Mesenchymal stem cell (in vitro differentiated cells and primary cell): Measurements from ENCODE around the gene ABCC6.
"Not testable (repeated sequence)": the region's sequence is repeated elsewhere in the genome, so short reads cannot be mapped to it uniquely, and the experiment has no call there.

Experiments
- DNase-seq: peaks from one replicate; pipeline ENCODE4 v3.0.0-alpha.2; 2013
- H2AFZ ChIP-seq: one replicate; pipeline ENCODE4 v1.6.1; 2013; ENCODE audit warnings: low read depth, mild to moderate bottlenecking, control low read depth, inconsistent platforms, low read length, moderate library complexity
- H2AK5ac ChIP-seq: 2 replicates; pipeline ENCODE4 v1.6.1; 2013; ENCODE audit warnings: low read length, moderate library complexity, mild to moderate bottlenecking, inconsistent platforms; ENCODE audit not compliant: severe bottlenecking
- H2BK120ac ChIP-seq: one replicate; pipeline ENCODE4 v1.6.1; 2013; ENCODE audit warnings: low read depth, mild to moderate bottlenecking, inconsistent platforms, low read length, moderate library complexity
- H2BK12ac ChIP-seq, 2 experiments: one replicate each; pipeline ENCODE4 v1.6.1; 2013; ENCODE audit warnings: inconsistent platforms in 2 of 2, low read length in 2 of 2, mild to moderate bottlenecking in 2 of 2, moderate library complexity in 2 of 2, control low read depth in 1 of 2
- H2BK15ac ChIP-seq: one replicate; pipeline ENCODE4 v1.6.1; 2013; ENCODE audit warnings: mild to moderate bottlenecking, low read depth, inconsistent platforms; ENCODE audit not compliant: poor library complexity, severe bottlenecking
- H2BK5ac ChIP-seq: 2 replicates; pipeline ENCODE4 v1.6.1; 2013; ENCODE audit warnings: low read depth, mild to moderate bottlenecking, low read length, control low read depth, inconsistent platforms; ENCODE audit not compliant: poor library complexity, severe bottlenecking
- H3K14ac ChIP-seq, 2 experiments: one replicate each; pipeline ENCODE4 v1.6.1; 2013; ENCODE audit warnings: inconsistent platforms in 2 of 2, low read length in 2 of 2, control low read depth in 1 of 2, mild to moderate bottlenecking in 1 of 2, moderate library complexity in 1 of 2
- H3K18ac ChIP-seq, 2 experiments: one replicate each; pipeline ENCODE4 v1.6.1; 2013; ENCODE audit warnings: inconsistent platforms in 2 of 2, low read length in 2 of 2, control low read depth in 1 of 2, low read depth in 1 of 2, mild to moderate bottlenecking in 1 of 2
- H3K23ac ChIP-seq, 2 experiments: one replicate each; pipeline ENCODE4 v1.6.1; 2013; ENCODE audit warnings: inconsistent platforms in 2 of 2, low read length in 2 of 2, mild to moderate bottlenecking in 2 of 2, moderate library complexity in 2 of 2, control low read depth in 1 of 2
- H3K27ac ChIP-seq: 2 replicates; pipeline ENCODE4 v1.5.1; 2013; ENCODE audit warnings: mild to moderate bottlenecking, moderate library complexity, low read length, control low read depth, inconsistent platforms; ENCODE audit not compliant: poor library complexity, severe bottlenecking
- H3K27me3 ChIP-seq, 2 experiments: 2 replicates each; pipeline versions ENCODE4 v1.6.1 to v1.7.0; 2013; ENCODE audit warnings: low read length in 2 of 2, mild to moderate bottlenecking in 2 of 2, moderate library complexity in 2 of 2, control low read depth in 1 of 2, inconsistent platforms in 1 of 2; ENCODE audit not compliant: control insufficient read depth in 1 of 2, insufficient read depth in 1 of 2
- H3K36me3 ChIP-seq, 2 experiments: 2 replicates each; pipeline versions ENCODE4 v1.6.1 to v1.7.0; 2013; ENCODE audit warnings: low read length in 2 of 2, control low read depth in 1 of 2, inconsistent platforms in 1 of 2, low read depth in 1 of 2, mild to moderate bottlenecking in 1 of 2; ENCODE audit not compliant: insufficient read depth in 2 of 2, control insufficient read depth in 1 of 2
- H3K4ac ChIP-seq, 2 experiments: one replicate each; pipeline ENCODE4 v1.6.1; 2013; ENCODE audit warnings: inconsistent platforms in 2 of 2, low read length in 2 of 2, mild to moderate bottlenecking in 2 of 2, moderate library complexity in 2 of 2, control low read depth in 1 of 2, low read depth in 1 of 2
- H3K4me1 ChIP-seq: 2 replicates; pipeline ENCODE4 v1.6.1; 2013; ENCODE audit warnings: low read depth, low read length, control low read depth; ENCODE audit not compliant: control insufficient read depth, insufficient read depth
- H3K4me2 ChIP-seq: 2 replicates; pipeline ENCODE4 v1.6.1; 2013; ENCODE audit warnings: low read length, mild to moderate bottlenecking, inconsistent platforms; ENCODE audit not compliant: poor library complexity, severe bottlenecking
- H3K4me3 ChIP-seq, 2 experiments: 2 replicates each; pipeline versions ENCODE4 v1.5.1 to v1.7.0; 2013; ENCODE audit warnings: low read length in 2 of 2, mild to moderate bottlenecking in 2 of 2, control low read depth in 1 of 2, low read depth in 1 of 2; ENCODE audit not compliant: insufficient read depth in 1 of 2
- H3K79me1 ChIP-seq: replicated peaks from 2 replicates; pipeline ENCODE4 v1.6.1; 2013; ENCODE audit warnings: mild to moderate bottlenecking, control low read depth, low read length, inconsistent platforms; ENCODE audit not compliant: poor library complexity, severe bottlenecking
- H3K9ac ChIP-seq: 2 replicates; pipeline ENCODE4 v1.7.0; 2013; ENCODE audit warnings: mild to moderate bottlenecking, low read length, moderate library complexity
- H3K9me3 ChIP-seq: 2 replicates; pipeline ENCODE4 v1.7.0; 2013; ENCODE audit warnings: mild to moderate bottlenecking, low read length; ENCODE audit not compliant: control insufficient read depth
- H4K8ac ChIP-seq: one replicate; pipeline ENCODE4 v1.6.1; 2013; ENCODE audit warnings: inconsistent platforms, mild to moderate bottlenecking, low read length, moderate library complexity
- H4K91ac ChIP-seq: one replicate; pipeline ENCODE4 v1.6.1; 2013; ENCODE audit warnings: mild to moderate bottlenecking, low read length, inconsistent platforms
- WGBS: methylation state at CpG from one replicate; pipeline ENCODE4 v1.1.7; 2013; ENCODE audit warnings: mixed read lengths; 5-methylcytosine and 5-hydroxymethylcytosine counted together

Gene ABCC6

DNA sequence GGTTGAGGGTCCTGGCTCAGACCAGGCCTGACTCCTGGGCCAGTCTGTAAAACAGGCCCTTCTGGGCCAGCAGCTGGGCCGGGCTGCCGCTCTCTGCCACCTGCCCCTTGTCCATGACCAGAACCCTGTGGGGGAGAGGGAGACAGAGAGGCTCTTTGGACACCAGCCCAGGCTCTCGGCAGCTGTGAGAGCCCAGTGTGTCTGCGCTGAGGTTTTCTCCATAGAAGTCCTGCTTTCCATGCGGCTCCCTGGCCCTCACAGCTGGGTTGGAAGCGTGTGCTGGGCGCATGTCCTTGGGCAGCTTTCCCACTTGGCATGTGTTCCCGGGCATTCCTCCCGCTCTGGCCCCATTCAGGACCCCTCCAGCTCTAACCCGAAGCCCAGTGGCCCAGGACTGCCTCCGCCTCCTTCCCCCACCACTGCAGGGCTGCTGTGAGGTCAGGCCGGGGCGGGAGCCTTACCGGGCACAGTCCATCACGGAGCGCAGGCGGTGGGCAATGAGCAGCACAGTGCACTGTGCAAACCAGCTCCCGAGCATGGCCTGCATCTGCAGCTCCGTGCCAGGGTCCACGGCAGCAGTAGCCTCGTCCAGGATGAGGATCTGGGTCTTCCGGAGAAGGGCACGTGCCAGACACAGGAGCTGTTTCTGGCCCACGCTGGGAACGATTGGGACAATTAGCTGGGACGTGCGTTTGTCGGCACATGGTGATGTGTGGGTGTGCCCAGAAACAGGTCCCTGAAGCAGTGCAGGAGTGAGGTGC is 73.0 kb downstream of the ABCC6 start:
- Histone ChIP-seq H2BK15ac (no peak overlapping the region), H3K27ac (no peak overlapping the region), H3K9ac (no peak overlapping the region), H3K4me1 (peaks cover 27% of the 10 kb centered on the region), H3K36me3 (peaks cover 22 to 25% of the 10 kb centered on the region in 2 experiments), H3K23ac (no peak overlapping the region), H3K79me1 (no peaks in the 10 kb centered on the region), H2BK12ac (no peak overlapping the region), H3K4me3 (peak overlapping the region in 1 of 2 experiments; percentile 36), H4K91ac (no peak overlapping the region), H3K27me3 (peaks cover 4 to 6% of the 10 kb centered on the region in 2 experiments), H2BK5ac (no peak overlapping the region), H3K14ac (no peak overlapping the region), H4K8ac (peak overlapping the region; percentile 27), H2AK5ac (peak overlapping the region; percentile 54), H3K4me2 (no peak overlapping the region), H2BK120ac (no peak overlapping the region), H3K18ac (no peak overlapping the region), H3K4ac (no peak overlapping the region), H2AFZ (no peak overlapping the region), H3K9me3 (no peaks in the 10 kb centered on the region)
- DNase-seq, result no peak
- WGBS, result 94% methylated on average over 28 of the region's 28 CpGs

DNA sequence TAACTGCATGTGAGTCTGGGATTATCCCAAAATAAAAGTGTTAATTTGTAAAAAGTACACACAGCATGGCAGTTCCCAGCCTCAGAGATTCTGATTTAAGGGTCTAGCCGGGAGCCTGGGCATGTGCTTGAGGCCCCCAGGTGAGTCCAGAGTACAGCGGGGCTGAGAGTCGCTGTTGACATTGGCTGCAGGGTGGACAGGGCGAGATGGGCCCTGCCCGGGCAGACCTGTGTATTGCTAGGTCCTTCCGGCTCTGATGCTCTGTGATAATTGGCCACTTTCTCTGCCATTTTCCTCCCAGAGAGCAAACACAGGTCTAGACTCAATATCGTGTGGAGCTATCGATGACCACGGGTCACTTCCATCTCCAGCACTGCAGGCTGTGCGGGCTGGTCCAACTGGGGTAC is 73.6 kb downstream of the ABCC6 start:
- Histone ChIP-seq H3K4me1 (peaks cover 27% of the 10 kb centered on the region), H2BK12ac (no peak overlapping the region), H3K27me3 (peaks cover under 1 to 3% of the 10 kb centered on the region in 2 experiments), H4K8ac (no peak overlapping the region), H3K18ac (no peak overlapping the region), H2AFZ (no peak overlapping the region), H3K14ac (no peak overlapping the region), H2BK15ac (no peak overlapping the region), H3K79me1 (no peaks in the 10 kb centered on the region), H2BK5ac (no peak overlapping the region), H3K9me3 (no peaks in the 10 kb centered on the region), H3K4me2 (no peak overlapping the region), H3K36me3 (peaks cover 24 to 27% of the 10 kb centered on the region in 2 experiments), H3K4me3 (no peak overlapping the region), H3K27ac (no peak overlapping the region), H3K4ac (no peak overlapping the region), H2BK120ac (no peak overlapping the region), H3K9ac (no peak overlapping the region), H4K91ac (no peak overlapping the region), H3K23ac (no peak overlapping the region), H2AK5ac (peak overlapping the region; percentile 54)
- WGBS, result 97% methylated on average over 10 of the region's 10 CpGs
- no peak for DNase-seq

DNA sequence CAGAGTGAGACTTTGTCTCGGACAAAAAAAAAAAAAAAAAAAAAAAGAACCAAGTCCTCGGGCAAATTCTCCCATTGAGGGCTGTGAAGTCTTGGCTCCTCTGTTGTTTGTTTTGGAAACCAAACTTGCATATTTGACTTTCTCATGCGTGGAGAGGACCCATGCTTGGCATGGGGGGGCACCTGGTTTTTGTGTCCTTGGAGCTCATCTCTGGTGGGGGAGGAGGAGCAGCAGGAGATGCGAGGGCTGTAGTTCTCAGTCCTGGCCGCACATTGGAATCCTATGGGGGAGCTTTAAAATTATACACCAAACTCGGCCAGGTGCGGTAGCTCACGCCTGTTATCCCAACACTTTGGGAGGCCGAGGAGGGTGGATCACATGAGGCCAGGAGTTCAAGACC is 74.5 kb downstream of the ABCC6 start:
- WGBS, result 95% methylated on average over 9 of the region's 9 CpGs
- peak overlapping the region; percentile 46 for H3K27ac ChIP-seq
- H3K18ac ChIP-seq, result no peak overlapping the region
- H2BK12ac ChIP-seq, result no peak overlapping the region
- H3K36me3 ChIP-seq, result peaks cover 33% of the 10 kb centered on the region in 2 experiments
- H3K23ac ChIP-seq, result no peak overlapping the region
- no peaks in the 10 kb centered on the region for H3K79me1 ChIP-seq
- no peak for DNase-seq
- H4K8ac ChIP-seq, result no peak overlapping the region
- H2BK15ac ChIP-seq, result no peak overlapping the region
- no peak overlapping the region for H3K4me2 ChIP-seq
- no peak overlapping the region for H2BK120ac ChIP-seq
- no peak overlapping the region for H3K4me3 ChIP-seq
- no peaks in the 10 kb centered on the region for H3K9me3 ChIP-seq
- no peaks in the 10 kb centered on the region for H3K27me3 ChIP-seq
- no peak overlapping the region for H3K4ac ChIP-seq
- H3K14ac ChIP-seq, result no peak overlapping the region
- H2BK5ac ChIP-seq, result no peak overlapping the region
- H4K91ac ChIP-seq, result no peak overlapping the region
- H2AK5ac ChIP-seq, result no peak overlapping the region
- H3K9ac ChIP-seq, result no peak overlapping the region
- H3K4me1 ChIP-seq, result peaks cover 30% of the 10 kb centered on the region
- H2AFZ ChIP-seq, result no peak overlapping the region

DNA sequence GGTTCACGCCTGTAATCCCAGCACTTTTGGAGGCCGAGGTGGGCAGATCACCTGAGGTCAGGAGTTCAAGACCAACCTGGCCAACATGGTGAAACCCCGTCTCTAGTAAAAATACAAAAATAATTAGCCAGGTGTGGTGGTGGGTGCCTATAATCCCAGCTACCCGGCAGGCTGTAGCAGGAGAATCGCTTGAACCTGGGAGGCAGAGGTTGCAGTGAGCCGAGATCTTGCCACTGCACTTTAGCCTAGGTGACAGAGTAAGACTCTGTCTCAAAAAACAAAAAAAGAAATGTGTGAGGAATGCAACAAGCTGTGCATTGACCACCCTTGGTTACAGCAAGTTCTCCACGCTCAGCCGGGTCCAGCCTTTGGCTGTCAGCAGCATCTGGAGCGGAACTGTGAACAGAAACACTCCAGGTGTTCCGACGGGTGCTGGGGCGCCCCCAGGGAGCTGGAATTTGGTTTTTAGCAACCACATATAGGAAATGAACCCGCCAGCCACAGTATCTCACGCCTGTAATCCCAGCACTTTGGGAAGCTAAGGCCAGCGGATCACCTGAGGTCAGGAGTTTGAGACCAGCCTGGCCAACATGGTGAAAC is 75.2 kb downstream of the ABCC6 start:
- H2BK120ac ChIP-seq, H4K91ac ChIP-seq, H2BK12ac ChIP-seq, H2AFZ ChIP-seq, H3K4me3 ChIP-seq, H3K14ac ChIP-seq, H3K23ac ChIP-seq, H3K79me1 ChIP-seq, H3K4me2 ChIP-seq, H2AK5ac ChIP-seq, H2BK15ac ChIP-seq, DNase-seq, H3K27ac ChIP-seq, H4K8ac ChIP-seq, H3K18ac ChIP-seq, H3K4ac ChIP-seq, H3K9ac ChIP-seq, H2BK5ac ChIP-seq, H3K27me3 ChIP-seq, H3K9me3 ChIP-seq: not testable (repeated sequence)
- peaks cover 33 to 38% of the 10 kb centered on the region in 2 experiments for H3K36me3 ChIP-seq
- H3K4me1 ChIP-seq, result peaks cover 30% of the 10 kb centered on the region
- 97% methylated on average over 15 of the region's 15 CpGs for WGBS
